ENCODE measurements around the gene ATRNL1.
"Not testable (repeated sequence)": the region's sequence is repeated elsewhere in the genome, so short reads cannot be mapped to it uniquely, and the experiment has no call there.

ATRNL1 gene

GRCh38 chr10:115790220-115790619 lies 697.1 kb downstream of the ATRNL1 start:
- Histone ChIP-seq H3K27ac (ENCODE audit: low read depth, low read length, severe bottlenecking) (no peak overlapping the region), H3K36me3 (ENCODE audit: control insufficient read depth, insufficient read depth, low read length) (no peaks in the 10 kb centered on the region), H3K4me1 (ENCODE audit: control insufficient read depth, insufficient read depth, low read length, poor library complexity, severe bottlenecking) (no peaks in the 10 kb centered on the region), H3K9me3 (ENCODE audit: control insufficient read depth, low read length) (no peaks in the 10 kb centered on the region), H3K4me3 (ENCODE audit: extremely low read depth, insufficient read depth, low read length, poor library complexity, severe bottlenecking) (no peak overlapping the region)
- no CpG with 5 or more reads among the region's 3 CpGs for WGBS, 2 experiments (ENCODE audit: insufficient coverage in 2 of 2)

- H3K4me1 ChIP-seq (ENCODE audit: control insufficient read depth, insufficient read depth, low read length, poor library complexity, severe bottlenecking), result no peaks in the 10 kb centered on the region
- H3K4me3 ChIP-seq (ENCODE audit: extremely low read depth, insufficient read depth, low read length, poor library complexity, severe bottlenecking), result no peak overlapping the region
- WGBS, 2 experiments (ENCODE audit: insufficient coverage in 2 of 2), result 85 to 93% methylated on average over 2 to 3 of the region's 4 CpGs
- no peaks in the 10 kb centered on the region for H3K9me3 ChIP-seq (ENCODE audit: control insufficient read depth, low read length)
- H3K27ac ChIP-seq (ENCODE audit: low read depth, low read length, severe bottlenecking), result no peak overlapping the region
- no peaks in the 10 kb centered on the region for H3K36me3 ChIP-seq (ENCODE audit: control insufficient read depth, insufficient read depth, low read length)
These were observed 702.8 kb downstream of the ATRNL1 start for GRCh38 chr10:115795964-115796363.

- Histone ChIP-seq H3K36me3 (ENCODE audit: control insufficient read depth, insufficient read depth, low read length) (no peaks in the 10 kb centered on the region), H3K27ac (ENCODE audit: low read depth, low read length, severe bottlenecking) (no peak overlapping the region), H3K4me1 (ENCODE audit: control insufficient read depth, insufficient read depth, low read length, poor library complexity, severe bottlenecking) (no peaks in the 10 kb centered on the region), H3K9me3 (ENCODE audit: control insufficient read depth, low read length) (no peaks in the 10 kb centered on the region), H3K4me3 (ENCODE audit: extremely low read depth, insufficient read depth, low read length, poor library complexity, severe bottlenecking) (no peak overlapping the region)
These were observed 708.3 kb downstream of the ATRNL1 start for GRCh38 chr10:115801457-115801856.

DNA sequence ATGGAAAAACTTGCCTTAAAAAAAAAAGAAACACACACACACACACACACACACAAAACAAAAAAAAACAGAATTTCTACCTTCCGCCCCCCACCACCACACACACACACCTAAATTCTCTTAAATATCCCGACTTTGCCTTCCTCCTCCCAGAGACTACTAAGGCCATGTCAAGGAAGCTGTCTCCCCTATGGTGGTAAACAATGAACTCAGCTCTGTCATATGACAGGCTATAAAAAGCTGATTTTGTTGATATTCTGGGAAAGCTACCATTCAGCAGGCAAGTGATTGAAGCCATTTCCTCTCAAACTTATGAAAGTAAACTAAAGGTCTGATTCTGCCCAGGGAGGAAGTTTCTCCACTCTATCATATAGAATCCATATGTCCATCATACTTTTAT lies 708.8 kb downstream of the ATRNL1 start:
- H3K4me1 ChIP-seq (ENCODE audit: control insufficient read depth, insufficient read depth, low read length, poor library complexity, severe bottlenecking), result no peaks in the 10 kb centered on the region
- no peak overlapping the region for H3K27ac ChIP-seq (ENCODE audit: low read depth, low read length, severe bottlenecking)
- H3K4me3 ChIP-seq (ENCODE audit: extremely low read depth, insufficient read depth, low read length, poor library complexity, severe bottlenecking), result no peak overlapping the region
- no peaks in the 10 kb centered on the region for H3K9me3 ChIP-seq (ENCODE audit: control insufficient read depth, low read length)
- WGBS, 2 experiments (ENCODE audit: insufficient coverage in 2 of 2), result 100% methylated on average over 1 of the region's 2 CpGs; no CpG with 5 or more reads in 1 of the 2 experiments
- no peaks in the 10 kb centered on the region for H3K36me3 ChIP-seq (ENCODE audit: control insufficient read depth, insufficient read depth, low read length)

- Histone ChIP-seq H3K4me3 (ENCODE audit: extremely low read depth, insufficient read depth, low read length, poor library complexity, severe bottlenecking) (no peak overlapping the region), H3K36me3 (ENCODE audit: control insufficient read depth, insufficient read depth, low read length) (no peaks in the 10 kb centered on the region), H3K4me1 (ENCODE audit: control insufficient read depth, insufficient read depth, low read length, poor library complexity, severe bottlenecking) (no peaks in the 10 kb centered on the region), H3K9me3 (ENCODE audit: control insufficient read depth, low read length) (no peaks in the 10 kb centered on the region), H3K27ac (ENCODE audit: low read depth, low read length, severe bottlenecking) (no peak overlapping the region)
These were observed 709.7 kb downstream of the ATRNL1 start for GRCh38 chr10:115802911-115803310.

DNA sequence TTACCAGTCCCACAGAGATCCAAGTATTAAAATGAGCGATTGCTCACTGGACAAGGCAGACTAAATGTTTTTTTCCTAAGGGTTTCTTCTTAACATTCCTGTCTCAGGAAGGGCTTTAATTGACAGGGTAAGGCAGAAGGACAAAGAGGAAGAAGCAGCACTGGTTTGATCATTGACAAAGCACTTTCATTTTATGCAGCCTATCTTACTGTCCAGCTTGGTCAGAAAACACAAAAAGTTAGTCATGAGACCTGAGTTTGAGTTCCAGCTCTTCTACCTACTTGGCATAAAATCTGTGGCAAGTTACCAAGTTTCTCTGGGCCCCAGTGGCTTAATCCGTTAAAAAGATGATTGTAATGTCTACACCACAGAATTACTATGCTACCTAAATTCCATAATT lies 721.4 kb downstream of the ATRNL1 start:
- Histone ChIP-seq H3K4me3 (ENCODE audit: extremely low read depth, insufficient read depth, low read length, poor library complexity, severe bottlenecking) (no peak overlapping the region), H3K36me3 (ENCODE audit: control insufficient read depth, insufficient read depth, low read length) (no peaks in the 10 kb centered on the region), H3K9me3 (ENCODE audit: control insufficient read depth, low read length) (no peaks in the 10 kb centered on the region), H3K4me1 (ENCODE audit: control insufficient read depth, insufficient read depth, low read length, poor library complexity, severe bottlenecking) (no peaks in the 10 kb centered on the region), H3K27ac (ENCODE audit: low read depth, low read length, severe bottlenecking) (no peak overlapping the region)
- 80 to 100% methylated on average over 1 of the region's 2 CpGs for WGBS, 2 experiments (ENCODE audit: insufficient coverage in 2 of 2)

GRCh38 chr10:115818012-115818411 lies 724.8 kb downstream of the ATRNL1 start:
- Histone ChIP-seq H3K9me3 (ENCODE audit: control insufficient read depth, low read length) (no peaks in the 10 kb centered on the region), H3K27ac (ENCODE audit: low read depth, low read length, severe bottlenecking) (no peak overlapping the region), H3K4me1 (ENCODE audit: control insufficient read depth, insufficient read depth, low read length, poor library complexity, severe bottlenecking) (no peaks in the 10 kb centered on the region), H3K36me3 (ENCODE audit: control insufficient read depth, insufficient read depth, low read length) (no peaks in the 10 kb centered on the region), H3K4me3 (ENCODE audit: extremely low read depth, insufficient read depth, low read length, poor library complexity, severe bottlenecking) (no peak overlapping the region)
- WGBS, 2 experiments (ENCODE audit: insufficient coverage in 2 of 2), result 75 to 80% methylated on average over 1 of the region's 2 CpGs

DNA sequence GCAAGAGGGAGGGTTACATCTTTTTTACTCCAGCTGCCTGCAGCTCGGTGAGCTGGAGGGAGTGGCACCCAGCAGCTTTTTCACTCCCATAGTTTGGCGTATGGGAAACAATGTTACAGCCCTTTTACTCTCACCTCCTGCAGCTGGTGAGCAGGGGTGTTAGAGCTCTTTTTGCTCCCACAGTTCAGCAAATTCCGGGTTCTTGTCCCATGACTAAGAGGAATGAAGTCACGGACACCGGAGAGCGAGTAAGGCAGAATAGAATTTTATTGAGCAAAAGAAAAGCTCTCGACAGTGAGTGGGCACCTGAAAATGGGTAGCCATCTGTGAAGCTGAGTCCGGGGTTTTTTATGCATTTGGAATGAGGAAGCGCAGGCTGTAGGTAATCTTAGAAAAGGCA lies 733.2 kb downstream of the ATRNL1 start:
- WGBS, 2 experiments (ENCODE audit: insufficient coverage in 2 of 2), result 85 to 94% methylated on average over 4 to 7 of the region's 9 CpGs
- no peak overlapping the region for H3K27ac ChIP-seq (ENCODE audit: low read depth, low read length, severe bottlenecking)
- no peak overlapping the region for H3K4me3 ChIP-seq (ENCODE audit: extremely low read depth, insufficient read depth, low read length, poor library complexity, severe bottlenecking)
- peaks cover 5% of the 10 kb centered on the region for H3K4me1 ChIP-seq (ENCODE audit: control insufficient read depth, insufficient read depth, low read length, poor library complexity, severe bottlenecking)
- H3K9me3 ChIP-seq (ENCODE audit: control insufficient read depth, low read length), result no peaks in the 10 kb centered on the region
- H3K36me3 ChIP-seq (ENCODE audit: control insufficient read depth, insufficient read depth, low read length), result no peaks in the 10 kb centered on the region

DNA sequence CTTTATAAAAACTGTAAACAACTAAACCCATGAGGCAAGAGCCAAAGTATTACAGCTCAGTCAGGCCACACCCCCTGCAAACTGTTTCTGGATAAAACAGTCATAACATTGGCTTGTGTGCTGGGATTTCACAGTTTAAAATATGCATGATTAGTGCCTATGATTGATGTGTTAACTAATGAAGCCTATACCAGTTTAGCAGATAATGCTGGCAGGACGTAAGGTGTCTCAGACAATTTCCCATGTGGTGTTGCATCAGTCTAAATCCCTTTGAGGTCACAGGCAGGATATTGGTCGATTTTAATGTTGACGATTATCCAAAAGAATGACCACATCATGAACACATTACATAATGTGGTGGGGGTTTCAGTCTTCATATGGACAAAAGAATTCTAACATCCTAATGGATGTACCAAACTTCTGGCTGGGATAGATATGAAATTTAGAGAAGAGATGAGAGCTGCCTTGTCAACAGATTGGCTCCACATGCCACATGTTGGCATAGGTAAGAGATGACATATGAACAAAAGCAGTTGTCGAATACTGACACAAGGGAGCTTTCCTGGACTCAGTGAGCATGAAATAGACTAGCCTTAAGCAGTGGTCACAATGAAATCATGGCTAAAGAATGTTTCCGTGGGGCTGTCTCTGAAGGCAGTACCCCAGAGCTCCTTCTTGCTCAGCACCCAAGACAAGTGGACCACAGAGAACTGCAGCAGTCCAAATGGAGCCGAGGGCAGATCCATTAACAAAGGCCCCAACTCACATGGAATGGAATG lies 734.3 kb downstream of the ATRNL1 start:
- H3K4me3 ChIP-seq (ENCODE audit: extremely low read depth, insufficient read depth, low read length, poor library complexity, severe bottlenecking), result no peak overlapping the region
- 88 to 96% methylated on average over 3 to 4 of the region's 6 CpGs for WGBS, 2 experiments (ENCODE audit: insufficient coverage in 2 of 2)

DNA sequence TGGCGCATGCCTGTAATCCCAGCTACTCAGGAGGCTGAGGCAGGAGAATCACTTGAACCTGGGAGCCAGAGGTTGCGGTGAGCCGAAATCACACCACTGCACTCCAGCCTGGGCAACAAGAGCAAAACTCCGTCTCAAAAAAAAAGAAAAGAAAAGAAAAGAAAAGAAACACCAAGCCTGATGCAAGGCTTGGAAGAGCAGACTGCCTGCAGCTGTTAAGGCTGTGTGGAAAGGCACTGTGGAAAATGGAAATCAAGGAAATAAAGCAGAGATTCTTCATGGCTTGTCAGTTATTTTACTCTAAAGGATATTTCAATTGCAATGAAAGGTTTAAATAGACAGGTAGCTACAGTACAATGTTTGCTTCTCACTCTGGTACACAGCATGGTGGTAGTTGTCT lies 735.0 kb downstream of the ATRNL1 start:
- H3K4me3 ChIP-seq (ENCODE audit: extremely low read depth, insufficient read depth, low read length, poor library complexity, severe bottlenecking), result not testable (repeated sequence)

More for the DNA sequence above, 734.3 kb downstream of the ATRNL1 start:
- H3K9me3 ChIP-seq (ENCODE audit: control insufficient read depth, low read length), result no peaks in the 10 kb centered on the region
- H3K4me1 ChIP-seq (ENCODE audit: control insufficient read depth, insufficient read depth, low read length, poor library complexity, severe bottlenecking), result peaks cover 5% of the 10 kb centered on the region
- no peak overlapping the region for H3K27ac ChIP-seq (ENCODE audit: low read depth, low read length, severe bottlenecking)
- H3K36me3 ChIP-seq (ENCODE audit: control insufficient read depth, insufficient read depth, low read length), result no peaks in the 10 kb centered on the region

GRCh38 chr10:115829521-115830205 lies 736.5 kb downstream of the ATRNL1 start:
- Histone ChIP-seq H3K9me3 (ENCODE audit: control insufficient read depth, low read length) (no peaks in the 10 kb centered on the region), H3K27ac (ENCODE audit: low read depth, low read length, severe bottlenecking) (no peak overlapping the region), H3K4me1 (ENCODE audit: control insufficient read depth, insufficient read depth, low read length, poor library complexity, severe bottlenecking) (peaks cover 5% of the 10 kb centered on the region), H3K4me3 (ENCODE audit: extremely low read depth, insufficient read depth, low read length, poor library complexity, severe bottlenecking) (no peak overlapping the region), H3K36me3 (ENCODE audit: control insufficient read depth, insufficient read depth, low read length) (no peaks in the 10 kb centered on the region)
- 46 to 100% methylated on average over 1 to 2 of the region's 3 CpGs for WGBS, 2 experiments (ENCODE audit: insufficient coverage in 2 of 2)

More for the DNA sequence above, 735.0 kb downstream of the ATRNL1 start:
- H3K36me3 ChIP-seq (ENCODE audit: control insufficient read depth, insufficient read depth, low read length); H3K27ac ChIP-seq (ENCODE audit: low read depth, low read length, severe bottlenecking); H3K9me3 ChIP-seq (ENCODE audit: control insufficient read depth, low read length); H3K4me1 ChIP-seq (ENCODE audit: control insufficient read depth, insufficient read depth, low read length, poor library complexity, severe bottlenecking): not testable (repeated sequence)
- 100% methylated on average over 3 of the region's 4 CpGs; no CpG with 5 or more reads in 1 of the 2 experiments for WGBS, 2 experiments (ENCODE audit: insufficient coverage in 2 of 2)

Measured in mesodermal cell (in vitro differentiated cells).